Left lung (tissue), 10 donors: Measurements from ENCODE around the gene REEP1. TPM values are rescaled to one million over a fixed set of nuclear protein-coding genes. Genes with fewer than 3 reads are reported as not detected.

ENCODE experiments used
- ATAC-seq: fragments of 200-7000 bp; cut with Tn5 transposase; one replicate; pipeline ENCODE4 v1.9.1; 2020; ENCODE audit warnings: moderate library complexity
- DNase-seq, 4 donors: peaks; one replicate each; pipeline ENCODE4 v3.0.0-alpha.2; 2013 to 2020
- H3K27ac ChIP-seq, 2 donors: fragments of 200-600 bp; sonication (generic) in 1 of 2; one replicate each; pipeline versions ENCODE4 v1.5.0 to v1.8.0; 2020 to 2021
- H3K27me3 ChIP-seq, 2 donors: fragments of 200-600 bp; sonication (generic) in 1 of 2; one replicate each; pipeline versions ENCODE4 v1.5.0 to v1.8.0; 2020 to 2021
- H3K36me3 ChIP-seq, 2 donors: fragments of 200-600 bp; sonication (generic) in 1 of 2; one replicate each; pipeline versions ENCODE4 v1.5.0 to v1.8.0; 2020 to 2021
- H3K4me1 ChIP-seq, 2 donors: fragments of 200-600 bp; one replicate each; pipeline ENCODE4 v1.8.0; 2021
- H3K4me3 ChIP-seq, 2 donors: fragments of 200-600 bp; sonication (generic) in 1 of 2; one replicate each; pipeline versions ENCODE4 v1.5.0 to v1.8.0; 2020 to 2021; ENCODE audit warnings: mild to moderate bottlenecking in 1 of 2
- H3K9me3 ChIP-seq, 2 donors: fragments of 200-600 bp; sonication (generic) in 1 of 2; one replicate each; pipeline versions ENCODE4 v1.5.0 to v1.8.0; 2020 to 2021
- CTCF ChIP-seq, 2 donors: fragments of 200-600 bp; sonication (generic) in 1 of 2; IDR thresholded peaks; one replicate each; pipeline versions ENCODE4 v1.5.0 to v1.8.0; 2021; ENCODE audit warnings: antibody characterized with exemption in 2 of 2
- intact Hi-C, 2 donors: fragments of 100-400 bp; cut with DNase I; formaldehyde crosslinking; loops; one replicate each; pipeline versions ENCODE4 v1.11.2 to v1.14.2; 2022
- polyA plus RNA-seq, 6 donors: library from polyadenylated mRNA; unstranded; fragments of 120-200 nt; gene quantifications; one replicate each; pipeline ENCODE4 v1.2.1, GENCODE V29; 2013; ENCODE audit not compliant: insufficient read length in 6 of 6
- total RNA-seq, 2 donors: library from RNA; stranded (reverse); fragmentation: NEBNext Ultra II Directional; extraction: Animal tissue kit (Norgen Biotek cat#: 25700); gene quantifications; one replicate each; pipeline ENCODE4 v1.2.1, GENCODE V29; 2021
- donor health status: DM: no; HTN: yes; CAD: no.
- donor health status: DM: no; HTN: no; CAD: no.

REEP1 gene
- total and polyA plus RNA-seq, 8 donors: 4.8 to 19.9 (median 17.1) TPM

- TF ChIP-seq CTCF (IDR thresholded peaks at IDR 0.05): no peak
- ATAC-seq: no peak
- intact Hi-C loops: no loop called here
- Histone ChIP-seq H3K27me3 (peaks cover 0 to 5% of the 10 kb centered on the region in 2 donors), H3K27ac (no peak overlapping the region), H3K4me1 (no peaks in the 10 kb centered on the region), H3K36me3 (no peaks in the 10 kb centered on the region), H3K4me3 (no peak overlapping the region), H3K9me3 (no peaks in the 10 kb centered on the region)
- DNase-seq: no peak
Measured at GRCh38 chr2:86284987-86285386, 52.4 kb downstream of the REEP1 start.

GRCh38 chr2:86284401-86284841, 53.0 kb downstream of the REEP1 start:
- H3K4me1 ChIP-seq: no peaks in the 10 kb centered on the region
- H3K27me3 ChIP-seq: no peaks in the 10 kb centered on the region

GRCh38 chr2:86283411-86284030, 53.9 kb downstream of the REEP1 start:
- no peak for ATAC-seq
- Histone ChIP-seq H3K4me3 (no peak overlapping the region), H3K9me3 (no peaks in the 10 kb centered on the region), H3K36me3 (no peaks in the 10 kb centered on the region), H3K27me3 (no peaks in the 10 kb centered on the region), H3K4me1 (no peaks in the 10 kb centered on the region), H3K27ac (no peak overlapping the region)
- DNase-seq: no peak
- intact Hi-C loops: no loop called here
- no peak for TF ChIP-seq CTCF (IDR thresholded peaks at IDR 0.05)

More at GRCh38 chr2:86284401-86284841, 53.0 kb downstream of the REEP1 start:
- no peaks in the 10 kb centered on the region for H3K36me3 ChIP-seq
- TF ChIP-seq CTCF (IDR thresholded peaks at IDR 0.05): no peak
- intact Hi-C loops: no loop called here
- DNase-seq: no peak
- no peak overlapping the region for H3K4me3 ChIP-seq
- H3K27ac ChIP-seq: no peak overlapping the region
- no peaks in the 10 kb centered on the region for H3K9me3 ChIP-seq
- ATAC-seq: no peak

GRCh38 chr2:86281066-86281700, 56.2 kb downstream of the REEP1 start:
- no peak for TF ChIP-seq CTCF (IDR thresholded peaks at IDR 0.05)
- Histone ChIP-seq H3K4me3 (no peak overlapping the region), H3K4me1 (no peaks in the 10 kb centered on the region), H3K27me3 (no peaks in the 10 kb centered on the region), H3K9me3 (no peaks in the 10 kb centered on the region), H3K36me3 (no peaks in the 10 kb centered on the region), H3K27ac (no peak overlapping the region)
- ATAC-seq (no peak), DNase-seq (no peak)
- intact Hi-C loops: no loop called here

- no peak overlapping the region for H3K27ac ChIP-seq
- no peaks in the 10 kb centered on the region for H3K9me3 ChIP-seq
- no peak overlapping the region for H3K4me3 ChIP-seq
- H3K4me1 ChIP-seq: no peaks in the 10 kb centered on the region
- DNase-seq: peak in 2 of 4 donors; percentile 69 to 74
- H3K36me3 ChIP-seq: no peaks in the 10 kb centered on the region
- peak; percentile 61 for ATAC-seq
- no peaks in the 10 kb centered on the region for H3K27me3 ChIP-seq
- no peak for TF ChIP-seq CTCF (IDR thresholded peaks at IDR 0.05)
- intact Hi-C loops: no loop called here
Measured at GRCh38 chr2:86280191-86280667, 57.2 kb downstream of the REEP1 start.
